ENCODE data around the gene WNT3A.
A peak's percentile ranks its signal among the peaks of the same experiment; 100 is the strongest.

Gene WNT3A

DNA sequence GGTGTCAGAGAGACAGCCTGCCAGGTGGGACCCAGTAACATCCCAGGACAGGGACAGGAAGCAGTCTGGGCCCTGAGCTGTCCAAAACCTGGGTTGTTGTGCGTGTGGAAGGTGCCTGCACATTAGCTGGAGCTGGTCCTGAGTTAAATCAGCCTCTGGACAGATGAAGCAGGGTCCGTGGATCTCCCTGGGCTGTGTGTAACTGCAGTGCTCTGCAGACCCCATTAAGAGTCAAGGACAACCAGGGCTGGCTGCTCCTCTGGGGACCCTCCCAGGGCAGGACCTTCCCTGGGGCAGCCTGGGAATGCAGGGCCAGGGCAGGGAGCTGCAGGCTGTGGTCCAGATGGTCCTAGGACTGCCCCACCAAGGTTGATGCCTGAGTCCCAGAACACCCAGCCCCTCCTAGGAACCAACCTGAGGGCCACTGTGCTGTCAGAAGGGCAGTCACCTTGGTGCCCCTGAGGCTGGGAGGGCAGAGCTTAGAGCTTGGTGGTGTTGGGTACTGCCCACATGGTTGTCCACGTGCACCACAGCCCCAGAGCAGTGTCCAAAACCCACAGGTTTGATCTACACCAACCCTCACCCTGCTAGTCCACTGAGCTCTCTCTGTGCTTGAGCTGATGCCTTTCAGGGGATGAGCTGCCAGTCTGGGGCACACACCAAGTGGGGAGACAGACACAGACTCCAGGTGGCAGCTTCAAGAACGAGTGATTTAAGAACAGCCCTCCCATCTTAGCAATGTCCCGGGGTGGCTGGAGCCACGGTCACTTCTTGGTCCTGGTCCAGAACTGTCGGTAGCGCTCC, 99.4 kb downstream of the WNT3A start:
- TF ChIP-seq, protein P1, sequence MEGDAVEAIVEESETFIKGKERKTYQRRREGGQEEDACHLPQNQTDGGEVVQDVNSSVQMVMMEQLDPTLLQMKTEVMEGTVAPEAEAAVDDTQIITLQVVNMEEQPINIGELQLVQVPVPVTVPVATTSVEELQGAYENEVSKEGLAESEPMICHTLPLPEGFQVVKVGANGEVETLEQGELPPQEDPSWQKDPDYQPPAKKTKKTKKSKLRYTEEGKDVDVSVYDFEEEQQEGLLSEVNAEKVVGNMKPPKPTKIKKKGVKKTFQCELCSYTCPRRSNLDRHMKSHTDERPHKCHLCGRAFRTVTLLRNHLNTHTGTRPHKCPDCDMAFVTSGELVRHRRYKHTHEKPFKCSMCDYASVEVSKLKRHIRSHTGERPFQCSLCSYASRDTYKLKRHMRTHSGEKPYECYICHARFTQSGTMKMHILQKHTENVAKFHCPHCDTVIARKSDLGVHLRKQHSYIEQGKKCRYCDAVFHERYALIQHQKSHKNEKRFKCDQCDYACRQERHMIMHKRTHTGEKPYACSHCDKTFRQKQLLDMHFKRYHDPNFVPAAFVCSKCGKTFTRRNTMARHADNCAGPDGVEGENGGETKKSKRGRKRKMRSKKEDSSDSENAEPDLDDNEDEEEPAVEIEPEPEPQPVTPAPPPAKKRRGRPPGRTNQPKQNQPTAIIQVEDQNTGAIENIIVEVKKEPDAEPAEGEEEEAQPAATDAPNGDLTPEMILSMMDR (IDR thresholded peaks at IDR 0.05; ENCODE audit: control extremely low read depth, extremely low read depth, low read depth, missing control alignments): no peak
- ChIA-PET POLR2A (interaction anchor here (1.5 kb wide), 1 partner anchor 24 kb away, joined by 5 read pairs; the partner anchor contains the start of gene ARF1), CTCF (interaction anchor here (1.4 to 1.9 kb wide), 3 partner anchors 18 to 60 kb away, joined by 3 to 10 read pairs (median 7); no protein-coding TSS in a partner anchor)
- no peak for DNase-seq (ENCODE audit: extremely low spot score)

DNA sequence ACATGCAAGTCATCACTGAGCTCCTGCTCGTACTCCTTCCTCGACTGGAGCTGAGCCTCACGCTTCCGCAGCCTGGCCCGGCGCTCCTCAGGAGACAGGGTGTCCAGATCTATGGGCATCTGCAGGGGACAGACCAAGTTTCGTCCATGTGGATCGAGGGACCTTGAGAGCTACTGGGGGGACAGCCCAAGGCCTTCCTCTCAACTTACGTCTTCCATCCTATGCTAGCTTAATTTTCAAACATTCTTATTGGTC, 99.9 kb downstream of the WNT3A start:
- no peak for DNase-seq (ENCODE audit: extremely low spot score)
- TF ChIP-seq, protein P1 (IDR thresholded peaks at IDR 0.05; ENCODE audit: control extremely low read depth, extremely low read depth, low read depth, missing control alignments): no peak
- POLR2A ChIA-PET: interaction anchor here (1.5 kb wide), 1 partner anchor 25 kb away, joined by 5 read pairs; the partner anchor contains the start of gene ARF1
- CTCF ChIA-PET: interaction anchor here (1.4 to 1.9 kb wide), 3 partner anchors 18 to 60 kb away, joined by 3 to 10 read pairs (median 7); no protein-coding TSS in a partner anchor

DNA sequence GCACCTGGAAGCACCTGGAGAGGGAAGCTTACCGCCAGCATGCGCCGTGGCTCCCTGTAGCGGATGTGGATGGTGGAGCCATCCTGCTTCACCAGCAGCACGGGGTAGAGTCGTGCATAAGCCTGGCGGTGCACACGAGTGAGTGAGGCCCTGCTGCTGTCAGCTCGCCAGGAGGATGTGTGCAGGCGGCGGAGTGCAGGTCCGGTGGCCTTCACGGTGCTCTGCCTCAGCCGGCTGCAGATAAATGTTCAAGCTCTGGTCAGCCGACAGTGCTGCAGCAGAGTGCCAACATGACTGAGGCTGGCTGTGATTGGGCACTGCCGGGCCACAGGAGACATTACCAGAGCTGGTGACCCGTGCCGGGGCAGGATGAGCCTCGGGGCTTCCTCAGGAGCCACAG, 100.8 kb downstream of the WNT3A start:
- POLR2A ChIA-PET: no interaction called here
- TF ChIP-seq, protein P1 (IDR thresholded peaks at IDR 0.05; ENCODE audit: control extremely low read depth, extremely low read depth, low read depth, missing control alignments): no peak
- DNase-seq (ENCODE audit: extremely low spot score): no peak
- CTCF ChIA-PET: interaction anchor here (0.9 to 1.9 kb wide), 3 partner anchors 17 to 59 kb away, joined by 3 to 10 read pairs (median 3); partner anchors contain the start of gene IBA57

DNA sequence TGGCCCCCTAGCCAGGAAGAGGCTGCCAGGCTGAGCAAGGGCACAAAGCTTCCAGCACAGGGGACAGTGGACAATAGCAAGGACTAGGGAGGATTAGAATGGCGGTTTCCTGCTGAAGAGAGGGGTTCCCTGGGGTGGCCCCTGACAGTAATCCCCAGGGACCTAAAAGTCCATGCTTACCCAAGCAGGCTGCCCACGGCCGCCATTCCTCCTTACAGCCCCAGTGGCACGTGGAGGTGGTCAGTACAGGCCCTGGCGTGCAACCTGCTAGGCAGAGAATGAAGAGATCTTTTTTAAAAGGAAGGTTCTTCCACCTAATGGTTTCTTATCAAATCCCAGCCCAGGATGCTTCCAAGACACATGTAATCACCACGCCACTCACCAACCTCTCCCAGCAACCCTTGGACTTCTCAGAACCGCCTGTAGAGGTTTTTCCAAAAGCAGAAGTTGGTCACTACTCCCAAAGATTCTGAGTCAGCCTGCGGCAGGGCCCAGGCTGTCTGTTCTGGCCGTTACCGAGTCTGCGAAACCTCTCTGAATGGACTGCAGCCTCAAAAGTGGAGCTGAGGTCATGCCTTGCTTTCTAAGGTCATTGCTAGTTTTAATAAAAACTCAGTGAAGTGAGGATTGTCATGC, 101.4 kb downstream of the WNT3A start:
- TF ChIP-seq, protein P1 (IDR thresholded peaks at IDR 0.05; ENCODE audit: control extremely low read depth, extremely low read depth, low read depth, missing control alignments): no peak
- POLR2A ChIA-PET: no interaction called here
- CTCF ChIA-PET: interaction anchor here (0.9 to 2.8 kb wide), 3 partner anchors 16 to 58 kb away, joined by 3 to 18 read pairs (median 3); partner anchors contain the start of gene IBA57
- DNase-seq (ENCODE audit: extremely low spot score): no peak

DNA sequence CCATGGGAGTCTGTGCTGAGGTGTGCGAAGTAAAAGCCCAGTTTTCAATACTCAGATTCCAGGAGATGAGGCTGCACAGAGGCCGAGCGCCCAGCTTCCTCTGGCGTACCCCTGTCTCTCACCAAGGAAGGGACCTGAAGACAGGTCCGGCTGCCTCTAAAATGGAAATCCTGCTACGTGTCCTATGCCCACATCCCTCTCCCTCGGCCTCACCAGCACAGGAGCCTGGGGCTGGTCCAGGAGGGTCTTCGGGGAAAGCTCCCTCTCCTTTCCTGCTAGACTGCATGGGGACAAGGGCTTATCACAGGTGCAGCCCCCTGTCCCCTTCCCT, 101.9 kb downstream of the WNT3A start:
- no peak for DNase-seq (ENCODE audit: extremely low spot score)
- POLR2A ChIA-PET: no interaction called here
- TF ChIP-seq, protein P1 (IDR thresholded peaks at IDR 0.05; ENCODE audit: control extremely low read depth, extremely low read depth, low read depth, missing control alignments): no peak
- CTCF ChIA-PET: interaction anchor here (2.8 kb wide), 1 partner anchor 22 kb away, joined by 18 read pairs; no protein-coding TSS in a partner anchor

DNA sequence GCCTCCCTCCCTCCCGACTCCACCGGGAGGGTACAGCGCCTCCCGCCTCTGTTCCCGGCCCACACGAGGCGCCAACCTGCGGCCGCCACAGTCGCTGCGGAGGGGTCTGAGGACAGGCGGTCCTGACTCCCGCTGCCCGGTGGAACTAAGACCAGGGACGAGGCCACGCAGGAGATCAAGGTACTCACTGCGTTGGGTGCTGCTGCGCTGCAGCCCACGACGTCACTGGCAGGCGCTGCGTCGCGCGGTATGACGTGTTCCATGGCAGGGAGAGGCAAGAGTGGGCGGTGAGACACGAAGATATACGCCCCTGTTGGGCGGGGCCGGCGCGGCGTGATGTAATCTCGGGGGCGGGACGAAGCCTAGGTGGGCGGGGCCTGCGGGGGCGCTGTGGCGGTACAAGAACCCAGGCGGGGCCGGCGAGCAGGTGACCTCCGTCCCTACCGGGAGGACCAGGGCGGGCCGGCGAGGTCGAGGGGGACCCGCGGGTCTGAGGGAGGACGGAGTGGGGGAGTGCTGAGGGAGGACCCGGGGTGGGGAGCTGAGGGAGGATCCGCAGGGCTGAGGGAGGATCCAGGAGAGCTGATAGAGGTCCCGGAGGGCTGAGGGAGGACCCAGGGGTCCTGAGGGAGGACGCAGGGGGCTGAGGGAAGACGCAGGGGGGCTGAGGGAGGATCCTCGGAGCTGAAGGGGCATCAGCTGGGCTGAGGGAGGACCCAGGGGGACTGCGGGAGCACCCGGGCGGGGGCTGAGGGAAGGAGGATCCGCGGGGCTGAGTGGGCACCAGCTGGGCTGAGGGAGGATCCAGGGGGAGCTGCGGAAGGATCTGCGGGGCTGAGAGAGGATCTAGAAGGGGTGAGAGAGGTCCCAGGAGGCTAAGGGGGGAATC, 102.5 kb downstream of the WNT3A start, which contains the start of gene MRPL55:
MRPL55 (minus strand) TSS at position 227 of the 889 bp plus-strand sequence. CDS start 1,039 bp downstream, outside the sequence.
- TF ChIP-seq, protein P1 (IDR thresholded peaks at IDR 0.05; ENCODE audit: control extremely low read depth, extremely low read depth, low read depth, missing control alignments): no peak
- POLR2A ChIA-PET: interaction anchor here (0.9 kb wide), 1 partner anchor 21 kb away, joined by 3 read pairs; no protein-coding TSS in a partner anchor
- CTCF ChIA-PET: interaction anchor here (1.0 to 2.8 kb wide), 6 partner anchors 12 to 1445 kb away, joined by 3 to 18 read pairs (median 3); partner anchors contain the start of gene IBA57

More for the DNA sequence above, 102.5 kb downstream of the WNT3A start, which contains the start of gene MRPL55:
- DNase-seq (ENCODE audit: extremely low spot score): peak; percentile 98

Data from GM10248 (cell line).